Measurements from ENCODE around the gene SUGCT.
"Not testable (repeated sequence)": the region's sequence is repeated elsewhere in the genome, so short reads cannot be mapped to it uniquely, and the experiment has no call there.

Gene SUGCT

DNA sequence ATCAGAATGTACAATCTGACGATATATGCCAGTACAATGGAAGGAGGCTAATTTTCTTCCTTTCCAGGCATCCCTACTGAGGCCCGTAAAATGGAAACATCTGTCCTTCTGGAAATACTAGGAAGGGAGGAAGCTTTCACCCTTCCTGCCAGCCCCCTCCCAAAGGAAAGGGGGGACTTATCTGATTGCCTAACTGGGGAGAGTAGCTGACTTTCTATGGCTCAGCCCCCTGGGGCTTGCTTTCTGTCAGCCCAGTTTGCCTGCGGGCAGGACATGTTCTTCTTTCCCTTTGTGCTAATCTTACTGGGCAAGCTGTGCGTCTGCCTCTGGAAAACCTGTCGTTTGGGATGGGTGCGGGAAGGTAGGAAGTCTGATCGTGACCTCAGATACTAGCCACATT is 508.9 kb downstream of the SUGCT start:
- no peak for DNase-seq

DNA sequence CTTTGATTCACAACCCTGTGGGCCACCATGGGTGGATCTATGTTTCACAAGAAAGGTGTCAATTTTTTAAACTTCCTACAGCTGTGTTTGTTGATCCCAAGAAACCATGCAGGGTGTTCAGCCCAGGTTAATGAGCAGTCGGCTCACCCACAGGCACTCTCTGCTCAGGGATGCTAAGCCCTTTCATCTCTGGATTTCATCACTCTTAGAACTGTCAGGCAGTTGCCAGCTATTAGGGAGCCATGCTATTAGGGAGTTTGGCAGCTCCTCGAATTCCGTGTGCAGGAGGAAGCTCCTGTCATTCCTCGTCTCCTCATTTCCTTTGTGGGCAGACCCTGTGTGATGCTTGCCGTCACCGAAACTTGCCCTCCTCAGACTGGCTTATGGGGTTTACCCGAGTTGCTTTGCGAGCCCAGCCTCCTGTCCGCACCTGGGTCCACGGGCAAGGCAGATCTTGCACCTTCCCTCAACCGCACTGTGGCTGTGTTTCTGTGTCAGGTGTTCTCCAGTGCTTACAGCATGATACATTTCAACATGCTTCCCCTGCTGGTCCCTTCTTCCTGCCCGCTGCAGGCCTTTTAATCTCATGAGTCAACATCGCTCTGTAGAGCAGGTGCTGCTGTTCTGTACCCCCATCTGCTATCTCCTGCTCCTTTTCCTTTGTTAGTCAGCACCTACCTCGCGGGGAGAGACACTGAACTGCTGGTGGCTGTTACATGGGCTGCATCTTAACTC is 509.8 kb downstream of the SUGCT start:
- no peak for DNase-seq

DNA sequence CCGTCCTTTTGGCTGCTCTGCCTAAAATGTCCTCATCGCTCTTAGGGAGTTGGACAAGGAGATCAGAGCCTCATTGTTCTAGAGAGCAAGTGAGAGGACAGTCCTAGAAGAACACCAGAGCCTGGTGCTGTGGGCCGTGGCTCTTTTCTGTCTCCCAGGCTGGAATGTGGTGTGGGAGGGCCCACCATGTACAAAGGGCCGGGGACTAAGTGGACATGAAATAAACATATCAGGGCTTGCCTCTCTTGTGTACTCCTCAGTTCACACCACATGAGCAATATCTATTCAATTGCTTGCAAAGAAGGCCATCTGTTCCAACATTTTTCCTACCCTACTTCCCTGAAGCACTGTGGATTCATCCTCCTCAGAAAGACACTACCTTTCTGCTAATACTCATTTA is 510.4 kb downstream of the SUGCT start:
- no peak for DNase-seq

DNA sequence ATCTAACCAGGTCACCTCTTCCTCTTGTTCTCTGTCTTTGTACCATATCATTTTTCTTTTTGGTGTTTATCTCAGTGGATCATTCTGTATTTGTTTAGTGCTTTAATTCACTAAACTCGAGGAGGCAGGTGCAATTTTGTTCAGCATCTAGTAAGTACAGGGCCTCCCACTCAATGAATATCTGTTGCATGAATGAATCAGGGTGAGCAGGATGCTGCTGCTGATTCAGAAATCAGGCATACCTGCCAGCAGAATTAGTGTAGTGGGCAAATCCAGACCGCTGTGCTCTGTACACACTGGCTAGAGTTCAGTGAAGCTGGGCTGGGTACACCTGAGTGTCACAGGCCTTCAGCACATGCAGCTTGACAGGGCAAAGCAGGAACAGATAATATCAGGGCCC is 511.9 kb downstream of the SUGCT start:
- DNase-seq = no peak

DNA sequence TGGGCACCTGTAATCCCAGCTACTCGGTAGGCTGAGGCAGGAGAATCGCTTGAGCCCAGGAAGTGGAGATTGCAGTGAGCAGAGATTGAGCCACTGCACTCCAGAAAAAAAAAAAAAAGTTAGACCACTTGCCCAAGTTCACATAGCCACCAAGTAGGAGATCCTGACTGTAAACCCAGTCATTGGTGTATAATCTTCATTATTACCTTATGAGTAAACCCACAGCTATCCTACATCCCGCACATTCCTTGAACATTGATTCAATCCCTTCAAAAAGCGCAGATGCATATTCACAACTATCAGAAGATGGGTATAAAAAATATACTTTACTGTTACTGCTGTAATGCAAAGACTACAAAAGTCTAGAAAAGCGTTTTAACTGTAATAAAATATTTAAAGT is 512.9 kb downstream of the SUGCT start:
- no peak for DNase-seq

DNA sequence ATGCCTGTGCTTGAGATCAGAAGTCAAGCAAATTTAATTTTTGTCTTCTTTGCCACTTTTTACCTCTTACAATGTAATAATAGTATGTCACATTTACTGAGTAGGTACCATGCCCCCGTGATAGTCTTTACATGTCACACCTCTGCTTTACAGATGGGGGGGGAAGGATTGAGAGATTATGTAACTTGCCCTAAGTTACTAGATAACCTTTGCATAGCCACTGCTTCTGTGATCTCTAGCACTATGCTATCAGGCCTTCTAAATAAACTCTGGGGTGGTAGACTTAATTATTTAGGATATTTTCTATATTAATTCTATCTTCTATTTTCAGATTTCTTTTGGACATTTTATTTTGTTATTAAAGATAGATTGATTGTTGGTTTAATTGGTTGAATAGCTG is 514.4 kb downstream of the SUGCT start:
- no peak for DNase-seq

DNA sequence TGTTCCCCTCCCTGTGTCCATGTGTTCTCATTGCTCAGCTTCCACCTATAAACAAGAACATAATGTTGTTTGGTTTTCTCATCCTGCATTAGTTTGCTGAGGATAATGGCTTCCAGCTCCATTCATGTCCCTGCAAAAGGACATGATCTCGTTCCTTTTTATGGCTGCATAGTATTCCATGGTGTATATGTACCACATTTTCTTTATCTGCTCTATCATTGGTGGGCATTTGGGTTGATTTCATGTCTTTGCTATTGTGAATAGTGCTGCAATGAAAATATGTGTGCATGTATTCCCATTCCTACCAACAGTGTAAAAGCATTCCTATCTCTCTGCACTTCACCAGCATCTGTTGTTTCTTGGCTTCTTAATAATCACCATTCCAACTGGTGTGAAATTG is 516.1 kb downstream of the SUGCT start:
- DNase-seq = not testable (repeated sequence)

DNA sequence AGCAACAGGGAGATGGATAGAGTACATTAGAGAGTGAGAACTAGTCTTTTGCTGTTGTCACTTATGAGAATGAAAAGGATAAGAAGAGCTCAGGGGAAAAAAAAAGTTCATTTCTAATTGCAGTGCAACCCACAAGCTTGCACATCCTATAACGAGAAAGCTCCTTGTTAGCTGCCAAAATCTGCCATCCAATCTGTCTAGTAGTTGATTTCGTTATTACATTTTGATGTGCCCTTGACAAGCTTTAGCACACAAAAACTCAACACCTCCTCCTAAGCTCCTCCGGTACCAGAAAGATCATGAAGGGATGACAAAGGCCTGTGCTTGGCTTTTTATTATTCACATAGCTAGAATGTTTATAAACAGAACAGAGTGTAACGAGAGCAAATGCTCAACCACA is 519.4 kb downstream of the SUGCT start:
- DNase-seq = no peak

DNA sequence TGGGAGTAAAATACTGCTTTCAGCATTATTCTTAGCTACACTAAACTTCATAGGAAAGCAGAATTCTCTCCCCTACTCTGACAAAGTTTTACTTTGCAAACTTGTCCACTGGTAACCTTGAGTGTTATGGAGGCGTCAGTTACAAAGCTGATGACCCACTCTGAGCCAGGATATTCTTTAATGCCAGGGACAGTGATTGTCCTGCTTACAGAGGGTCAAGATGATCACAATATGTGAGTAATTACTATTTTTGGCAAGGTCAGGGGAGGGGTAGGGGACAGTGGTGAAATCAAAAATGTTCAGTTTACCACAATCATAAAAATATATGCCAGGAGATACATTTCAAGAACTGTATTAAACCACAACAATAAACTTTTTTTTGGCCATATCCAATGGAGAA is 520.6 kb downstream of the SUGCT start:
- no peak for DNase-seq

DNA sequence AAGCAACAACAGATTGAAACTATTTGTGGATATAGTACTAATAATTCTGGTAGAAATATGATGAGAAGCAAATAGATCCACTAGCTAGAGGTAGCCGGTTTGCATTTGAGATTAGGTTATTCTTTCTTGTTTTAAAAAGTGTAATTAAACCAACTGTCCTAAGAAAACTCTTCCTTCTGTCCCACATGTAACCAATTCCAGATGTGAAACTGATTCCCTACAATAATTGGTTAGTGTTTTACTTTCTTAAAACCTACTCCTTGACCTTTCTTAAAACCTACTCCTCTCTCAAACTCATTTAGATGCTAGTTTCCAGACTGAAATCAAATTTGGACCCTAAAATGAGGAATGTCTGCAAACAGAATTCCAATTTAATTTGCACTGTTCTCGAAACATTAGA is 521.5 kb downstream of the SUGCT start:
- DNase-seq = no peak

DNA sequence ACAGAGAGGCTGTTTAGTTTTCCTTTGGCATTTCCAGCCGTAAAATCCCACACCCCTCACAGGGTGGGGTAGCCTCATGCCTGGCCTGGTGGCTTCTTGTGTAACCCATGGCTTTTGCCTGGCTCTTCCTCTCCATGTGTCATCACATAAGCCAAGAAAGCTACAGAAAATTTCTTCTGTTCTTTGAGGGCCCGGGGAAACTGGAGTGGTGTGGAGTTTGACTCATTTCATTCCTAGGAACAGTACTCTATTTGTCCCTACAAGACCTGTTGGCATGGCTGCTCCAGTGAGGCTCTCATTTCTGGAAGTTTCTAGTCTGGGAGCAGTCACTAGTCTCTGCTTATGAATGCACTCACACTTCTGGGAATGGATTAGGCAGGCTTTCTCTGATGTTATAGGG is 523.9 kb downstream of the SUGCT start:
- no peak for DNase-seq

DNA sequence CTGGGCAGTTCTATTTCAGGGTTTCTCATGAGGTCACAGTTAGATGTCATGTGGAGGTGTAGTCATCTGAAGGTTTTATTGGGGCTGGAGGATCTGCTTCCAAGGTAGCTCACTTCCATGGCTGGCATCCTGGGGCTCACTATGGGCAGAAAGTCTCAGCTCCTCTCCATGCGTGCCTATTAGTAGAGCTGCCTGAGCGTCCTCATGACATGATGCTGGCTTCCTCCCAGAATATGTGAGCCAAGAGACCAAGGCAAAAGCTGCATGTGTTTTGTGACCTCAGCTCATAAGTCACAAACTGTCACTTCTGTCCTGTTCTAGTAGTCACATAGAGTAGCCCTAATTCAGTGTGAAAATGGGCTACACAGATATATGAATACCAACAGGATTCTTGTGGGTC is 524.4 kb downstream of the SUGCT start:
- no peak for DNase-seq

DNA sequence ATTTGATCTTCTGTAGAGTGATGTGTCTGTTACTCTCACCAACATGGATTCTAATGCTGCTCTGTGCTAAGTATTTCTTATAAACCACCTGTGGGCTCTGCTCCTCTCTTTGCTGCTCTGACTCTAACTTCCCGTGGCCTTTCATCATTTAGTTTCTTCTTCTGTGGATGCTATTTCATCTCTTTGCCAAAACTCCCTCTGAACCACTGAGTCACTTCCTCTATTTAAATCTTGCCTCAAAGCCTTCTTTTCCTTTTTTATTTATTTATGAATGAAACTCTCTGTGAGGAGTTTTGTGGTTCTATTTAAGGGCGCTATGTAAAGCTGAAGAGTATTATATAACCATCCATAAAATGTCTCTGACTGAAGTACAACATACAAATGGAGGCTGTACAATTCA is 538.5 kb downstream of the SUGCT start:
- DNase-seq = no peak

DNA sequence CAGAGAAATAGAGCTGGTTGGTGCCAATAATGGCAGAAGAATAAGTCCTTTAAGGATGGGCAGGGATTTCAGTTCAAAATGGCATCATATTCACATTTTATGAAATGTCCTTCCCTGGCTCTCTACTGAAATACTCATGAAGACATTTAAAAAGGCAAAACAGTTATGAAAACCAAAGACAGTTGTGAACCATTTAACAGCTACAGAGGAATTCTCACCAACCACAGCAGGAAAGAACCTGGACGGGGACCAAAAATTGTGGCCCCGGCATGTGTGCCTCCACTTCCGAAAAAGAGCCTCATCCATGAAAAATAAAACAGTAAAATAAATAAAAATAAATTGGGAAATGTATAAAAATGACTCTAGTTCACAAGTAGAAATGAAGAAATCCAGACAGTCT is 539.5 kb downstream of the SUGCT start:
- no peak for DNase-seq

DNA sequence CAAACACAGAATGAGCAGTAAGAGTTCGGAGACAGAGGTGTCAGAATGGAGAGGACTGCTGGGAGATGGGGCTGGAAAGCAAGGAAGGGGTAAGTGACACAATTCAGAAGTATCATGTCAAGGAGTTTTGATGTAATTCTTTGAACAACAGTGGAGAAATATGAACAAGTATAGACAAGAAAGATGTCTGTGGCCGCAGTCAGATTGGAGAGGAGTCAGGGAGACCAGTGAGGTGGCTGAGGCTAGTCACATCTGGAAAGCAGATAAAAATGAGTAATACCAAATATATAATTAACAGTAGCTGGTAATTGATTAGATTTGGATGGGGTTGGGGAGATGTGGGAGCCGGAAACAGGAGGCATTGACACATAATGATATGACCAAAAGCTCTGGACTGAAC is 540.9 kb downstream of the SUGCT start:
- no peak for DNase-seq

DNA sequence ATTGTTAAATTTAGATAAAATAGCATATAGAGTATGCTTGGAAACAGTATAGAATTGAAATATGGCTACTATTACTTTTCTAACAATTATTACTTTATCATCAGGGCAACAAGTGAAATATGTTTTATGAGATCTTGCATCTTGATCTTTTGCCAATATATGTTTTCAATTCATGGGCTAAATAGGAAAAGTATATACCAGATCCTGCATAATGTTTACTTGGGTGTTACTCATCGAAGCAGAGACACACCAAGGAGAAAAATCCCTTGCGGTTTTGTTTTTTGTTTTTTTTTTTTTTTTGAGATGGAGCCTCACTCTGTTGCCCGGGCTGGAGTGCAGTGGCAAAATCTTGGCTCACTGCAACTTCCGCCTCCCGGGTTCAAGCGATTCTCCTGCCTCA is 541.4 kb downstream of the SUGCT start:
- no peak for DNase-seq

DNA sequence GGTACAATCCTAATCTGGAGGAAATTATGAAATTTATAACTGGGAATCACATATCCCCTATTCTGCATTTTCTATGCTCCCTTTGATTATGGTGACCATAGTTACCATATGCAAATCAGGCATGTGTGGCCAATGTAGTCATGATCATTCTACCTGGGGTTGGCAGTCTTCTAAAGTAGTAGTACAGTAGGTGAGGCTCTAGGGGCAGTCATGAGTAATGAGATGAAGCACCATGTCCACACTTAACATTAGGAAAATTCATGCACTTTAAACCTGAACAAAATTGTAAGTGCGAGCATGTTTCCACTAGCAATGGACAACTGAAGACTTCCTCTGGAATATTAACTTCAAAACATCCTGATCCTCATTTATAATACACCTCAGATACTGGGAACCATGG is 545.9 kb downstream of the SUGCT start:
- DNase-seq = no peak

DNA sequence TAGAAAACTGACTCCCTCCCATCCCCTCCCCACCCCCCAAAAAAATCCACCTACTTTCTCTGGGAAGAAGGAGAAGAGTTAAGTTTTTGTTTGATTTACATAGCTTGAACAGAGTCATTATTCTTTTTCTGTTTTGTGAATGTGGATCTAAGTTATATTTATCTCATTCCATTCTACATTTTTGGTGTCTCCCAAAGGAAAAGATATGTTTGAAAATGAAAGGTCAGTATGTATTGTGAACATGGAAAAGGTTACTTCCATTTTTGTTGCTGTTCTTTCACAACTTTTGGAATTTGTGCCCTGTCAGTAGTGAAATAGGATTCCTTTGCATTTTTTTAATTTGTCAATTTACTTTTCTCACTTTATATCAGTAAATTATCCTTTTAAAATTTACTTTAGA is 547.9 kb downstream of the SUGCT start:
- DNase-seq = no peak

DNA sequence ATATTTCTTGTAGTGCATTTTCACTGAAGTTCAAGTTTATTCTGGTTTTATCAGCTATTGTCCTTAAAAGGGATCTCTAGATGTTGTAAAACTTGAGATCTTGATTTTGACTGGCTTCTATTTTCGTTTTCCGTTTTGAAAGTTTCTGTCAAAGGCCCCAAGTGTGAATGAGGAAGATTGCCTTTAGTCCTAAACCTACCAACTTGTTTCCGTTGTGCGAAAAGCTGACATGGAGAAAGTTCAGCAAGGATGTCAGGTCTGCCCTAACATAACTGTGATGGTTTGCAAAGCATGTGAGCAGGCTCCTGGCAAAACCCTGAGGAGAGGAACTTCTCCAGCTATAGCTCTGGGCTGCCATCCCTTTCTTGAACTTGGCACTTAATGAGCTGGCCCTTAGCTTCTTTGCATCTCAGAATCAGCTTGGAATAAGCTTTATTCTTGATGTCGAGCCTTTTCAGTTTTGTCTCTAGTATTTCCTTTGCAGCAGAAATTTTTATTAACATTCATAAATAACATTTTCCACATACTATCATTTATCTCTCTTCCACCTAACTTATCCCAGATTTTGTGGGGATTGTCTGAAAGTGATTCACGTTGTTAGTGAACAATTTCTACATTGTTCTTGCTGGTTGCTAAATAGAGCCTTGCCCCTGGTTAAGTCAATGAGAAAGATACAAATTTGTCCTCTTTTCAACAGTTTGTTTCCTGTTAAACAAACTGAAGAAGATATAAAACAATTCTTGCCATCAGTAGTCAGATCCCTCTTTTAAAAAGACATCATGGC is 559.4 kb downstream of the SUGCT start:
- DNase-seq = no peak

DNA sequence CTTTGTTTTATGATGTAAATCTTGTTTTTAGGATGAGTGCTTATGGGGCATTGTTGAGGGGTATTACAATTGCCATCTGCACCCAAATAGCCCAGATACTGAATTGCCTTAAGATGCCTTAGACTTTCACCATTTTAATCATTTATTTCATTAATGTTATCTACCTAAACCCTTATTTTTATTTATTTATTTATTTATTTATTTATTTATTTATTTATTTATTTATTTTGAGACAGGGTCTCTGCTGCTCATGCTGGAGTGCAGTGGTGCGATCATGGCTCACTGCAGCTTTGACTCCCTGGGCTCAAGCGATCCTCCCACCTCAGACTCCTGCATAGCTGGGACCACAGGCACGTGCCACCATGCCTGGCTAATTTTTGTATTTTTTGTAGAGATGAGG is 560.2 kb downstream of the SUGCT start:
- no peak for DNase-seq

DNA sequence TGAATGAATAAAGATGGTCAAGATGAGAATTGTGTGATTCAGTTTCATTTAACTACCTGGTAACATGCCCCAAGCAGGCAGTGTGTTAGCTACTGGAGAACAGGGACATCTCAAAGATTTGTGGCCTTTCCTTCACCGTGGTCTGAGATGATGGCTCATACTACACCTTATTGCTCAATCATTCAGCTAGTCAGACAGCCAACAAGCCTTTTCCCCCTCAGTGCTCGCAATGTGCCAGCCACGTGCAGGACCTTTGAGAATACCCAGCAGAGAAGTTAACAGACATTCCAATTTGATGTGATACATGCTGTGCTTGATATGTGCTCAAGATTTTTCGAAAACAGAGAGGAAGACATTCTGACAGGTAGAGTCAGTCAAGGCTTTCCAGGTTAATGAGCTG is 562.8 kb downstream of the SUGCT start:
- no peak for DNase-seq

DNA sequence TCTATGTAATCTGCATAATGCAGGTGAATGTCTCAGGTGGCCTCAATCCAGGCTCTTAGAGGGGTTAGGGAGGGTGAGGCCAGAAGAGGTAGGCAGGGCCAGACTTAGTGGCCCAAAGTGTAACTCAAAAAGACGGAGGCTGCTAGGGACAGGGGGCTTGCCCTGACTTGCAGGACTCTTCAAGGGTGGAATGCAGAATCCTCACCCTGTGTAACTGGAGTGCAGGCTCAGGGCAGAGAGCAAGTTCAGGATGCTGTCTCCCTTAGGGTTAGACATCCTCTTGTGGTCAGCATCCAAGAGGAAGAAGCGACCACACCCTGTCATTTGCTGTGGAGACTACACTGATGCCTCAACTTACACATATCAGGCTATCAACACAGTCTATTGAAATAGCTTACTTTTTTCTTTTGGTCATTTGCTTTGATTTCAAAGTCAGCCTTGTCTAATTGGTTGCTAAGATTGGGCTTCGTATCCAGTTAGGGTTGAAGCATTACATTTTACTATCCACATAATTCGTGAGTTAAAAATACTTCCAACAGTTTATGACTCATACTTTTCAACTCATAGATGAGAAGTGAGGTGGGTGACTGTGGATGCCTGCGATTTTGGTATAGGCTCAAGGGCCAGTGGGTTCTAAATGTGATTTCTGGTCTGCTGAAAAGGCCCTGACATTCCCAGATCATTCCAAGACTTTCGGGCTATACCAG is 563.6 kb downstream of the SUGCT start:
- DNase-seq = no peak

DNA sequence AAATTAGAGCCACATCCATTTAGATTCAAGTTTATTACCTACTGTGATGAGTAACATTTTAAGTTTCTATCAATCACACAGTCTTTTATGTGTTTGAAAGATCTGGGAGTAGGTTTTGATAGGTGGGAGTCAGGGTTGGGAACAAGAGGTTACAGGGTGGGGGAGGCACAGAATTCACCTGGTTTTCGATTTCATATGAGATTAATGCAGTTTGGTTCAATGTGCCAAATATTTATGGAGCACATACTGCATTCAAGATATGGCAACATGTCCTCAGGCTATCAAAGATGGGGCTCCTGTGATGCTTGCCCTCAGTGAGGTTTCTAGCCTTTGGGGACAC is 564.1 kb downstream of the SUGCT start:
- no peak for DNase-seq
